H9 (cell line): ENCODE results near the gene B4GALNT4. TPM values are rescaled to one million over a fixed set of nuclear protein-coding genes. Genes with fewer than 3 reads are reported as not detected.

ENCODE experiments used
- DNase-seq: peaks from one replicate; pipeline ENCODE4 v3.0.0-alpha.2; 2017
- H2AFZ ChIP-seq: one replicate; pipeline ENCODE4 v1.6.1; 2013; ENCODE audit warnings: mild to moderate bottlenecking, low read length, control low read depth, moderate library complexity
- H2AK5ac ChIP-seq: 2 replicates; pipeline ENCODE4 v1.6.1; 2013; ENCODE audit warnings: low read length, control low read depth, mixed read lengths; ENCODE audit not compliant: insufficient read length
- H2BK120ac ChIP-seq: one replicate; pipeline ENCODE4 v1.6.1; 2013; ENCODE audit warnings: low read depth, mild to moderate bottlenecking, low read length, control low read depth, inconsistent platforms; ENCODE audit not compliant: poor library complexity, severe bottlenecking
- H2BK12ac ChIP-seq: 2 replicates; pipeline ENCODE4 v1.6.1; 2013; ENCODE audit warnings: low read length, control low read depth, mixed read lengths, low read depth; ENCODE audit not compliant: insufficient read length
- H2BK15ac ChIP-seq: 2 replicates; pipeline ENCODE4 v1.6.1; 2013; ENCODE audit warnings: low read depth, low read length, control low read depth
- H2BK20ac ChIP-seq: one replicate; pipeline ENCODE4 v1.6.1; 2013; ENCODE audit warnings: low read depth, mild to moderate bottlenecking, low read length, control low read depth, inconsistent platforms; ENCODE audit not compliant: poor library complexity, severe bottlenecking
- H2BK5ac ChIP-seq: 2 replicates; pipeline ENCODE4 v1.6.1; 2013; ENCODE audit warnings: low read length, control low read depth, mixed read lengths; ENCODE audit not compliant: insufficient read length
- H3K14ac ChIP-seq: 2 replicates; pipeline ENCODE4 v1.6.1; 2013; ENCODE audit warnings: low read length, control low read depth; ENCODE audit not compliant: insufficient read depth
- H3K18ac ChIP-seq: 2 replicates; pipeline ENCODE4 v1.6.1; 2013; ENCODE audit warnings: low read depth, mild to moderate bottlenecking, mixed read lengths, low read length, control low read depth; ENCODE audit not compliant: insufficient read length
- H3K23ac ChIP-seq: 2 replicates; pipeline ENCODE4 v1.6.1; 2013; ENCODE audit warnings: low read length, control low read depth, mixed read lengths, low read depth; ENCODE audit not compliant: insufficient read length
- H3K23me2 ChIP-seq: 2 replicates; pipeline ENCODE4 v1.6.1; 2013; ENCODE audit warnings: low read depth, mild to moderate bottlenecking, mixed read lengths, low read length, control low read depth; ENCODE audit not compliant: insufficient read length, poor library complexity, severe bottlenecking
- H3K27ac ChIP-seq: 2 replicates; pipeline ENCODE4 v1.5.1; 2013; ENCODE audit warnings: low read length, control low read depth, mixed read lengths, low read depth; ENCODE audit not compliant: insufficient read length
- H3K27me3 ChIP-seq: 2 replicates; pipeline ENCODE4 v1.6.1; 2013; ENCODE audit warnings: low read length, control low read depth, inconsistent platforms; ENCODE audit not compliant: insufficient read depth
- H3K4ac ChIP-seq: 2 replicates; pipeline ENCODE4 v1.6.1; 2013; ENCODE audit warnings: low read depth, mild to moderate bottlenecking, control low read depth, inconsistent platforms, low read length, moderate library complexity
- H3K4me1 ChIP-seq: 2 replicates; pipeline ENCODE4 v1.6.1; 2013; ENCODE audit warnings: low read length, control low read depth, inconsistent platforms; ENCODE audit not compliant: insufficient read depth
- H3K4me2 ChIP-seq: 2 replicates; pipeline ENCODE4 v1.6.1; 2013; ENCODE audit warnings: low read length, control low read depth, mixed read lengths; ENCODE audit not compliant: insufficient read length, insufficient read depth
- H3K56ac ChIP-seq: 2 replicates; pipeline ENCODE4 v1.6.1; 2013; ENCODE audit warnings: low read depth, mild to moderate bottlenecking, mixed read lengths, low read length, control low read depth; ENCODE audit not compliant: insufficient read length
- H3K79me1 ChIP-seq: 2 replicates; pipeline ENCODE4 v1.6.1; 2013; ENCODE audit warnings: low read depth, mild to moderate bottlenecking, moderate library complexity, low read length, control low read depth, inconsistent platforms; ENCODE audit not compliant: insufficient read depth, poor library complexity, severe bottlenecking
- H3K79me2 ChIP-seq: 2 replicates; pipeline ENCODE4 v1.6.1; 2013; ENCODE audit warnings: low read length, control low read depth, inconsistent platforms; ENCODE audit not compliant: insufficient read depth
- H3K9ac ChIP-seq: 2 replicates; pipeline ENCODE4 v1.6.1; 2013; ENCODE audit warnings: low read length, control low read depth, mixed read lengths; ENCODE audit not compliant: insufficient read length; ENCODE audit errors: extremely low read depth
- H3K9me3 ChIP-seq: one replicate; pipeline ENCODE4 v1.6.1; 2013; ENCODE audit warnings: low read depth, low read length, inconsistent platforms; ENCODE audit not compliant: control insufficient read depth
- H3T11ph ChIP-seq: one replicate; pipeline ENCODE4 v1.6.1; 2013; ENCODE audit warnings: mild to moderate bottlenecking, low read length, control low read depth, inconsistent platforms
- H4K20me1 ChIP-seq: one replicate; pipeline ENCODE4 v1.6.1; 2013; ENCODE audit not compliant: control insufficient read depth, insufficient read length, insufficient read depth
- H4K5ac ChIP-seq: 2 replicates; pipeline ENCODE4 v1.6.1; 2013; ENCODE audit warnings: low read depth, mild to moderate bottlenecking, mixed read lengths, low read length, control low read depth; ENCODE audit not compliant: insufficient read length
- H4K8ac ChIP-seq: replicated peaks from 2 replicates; pipeline ENCODE4 v1.6.1; 2013; ENCODE audit warnings: low read length, control low read depth, mixed read lengths, low read depth; ENCODE audit not compliant: insufficient read length
- H4K91ac ChIP-seq: 2 replicates; pipeline ENCODE4 v1.6.1; 2013; ENCODE audit warnings: low read depth, mild to moderate bottlenecking, moderate library complexity, mixed read lengths, low read length, control low read depth; ENCODE audit not compliant: insufficient read length
- H3K27ac Mint-ChIP-seq, 3 experiments: 2 replicates in 2 of 3; 3 replicates in 1 of 3; pipeline ENCODE4 v1.8.0; 2020 to 2021; ENCODE audit warnings: mixed read lengths in 3 of 3, mild to moderate bottlenecking in 1 of 3, moderate library complexity in 1 of 3
- H3K27me3 Mint-ChIP-seq: 2 replicates; pipeline ENCODE4 v1.8.0; 2021; ENCODE audit warnings: low read depth, mild to moderate bottlenecking, moderate library complexity, mixed read lengths
- H3K36me3 Mint-ChIP-seq, 3 experiments: 2 replicates in 2 of 3; 3 replicates in 1 of 3; pipeline ENCODE4 v1.8.0; 2020 to 2021; ENCODE audit warnings: low read depth in 3 of 3, mixed read lengths in 3 of 3; ENCODE audit not compliant: insufficient read depth in 1 of 3
- H3K4me1 Mint-ChIP-seq, 2 experiments: 2 replicates each; pipeline ENCODE4 v1.8.0; 2020; ENCODE audit warnings: mixed read lengths in 2 of 2
- H3K4me3 Mint-ChIP-seq, 2 experiments: 2 replicates in 1 of 2; 3 replicates in 1 of 2; pipeline ENCODE4 v1.8.0; 2020 to 2021; ENCODE audit warnings: mild to moderate bottlenecking in 2 of 2, mixed read lengths in 2 of 2, moderate library complexity in 1 of 2
- H3K9me3 Mint-ChIP-seq, 2 experiments: 2 replicates in 1 of 2; 3 replicates in 1 of 2; pipeline ENCODE4 v1.8.0; 2020; ENCODE audit warnings: mild to moderate bottlenecking in 2 of 2, mixed read lengths in 2 of 2, moderate library complexity in 1 of 2
- WGBS: extraction: QIAGEN DNeasy Blood & Tissue Kit; methylation state at CpG from one replicate; pipeline ENCODE4 v1.1.7; 2013; ENCODE audit warnings: missing lambda C conversion rate, low lambda C conversion rate, mixed read lengths; ENCODE audit not compliant: insufficient read length; ENCODE audit errors: extremely low coverage; 5-methylcytosine and 5-hydroxymethylcytosine counted together
- total RNA-seq: library from RNA; stranded (reverse); gene quantifications from 2 replicates; pipeline ENCODE4 v1.2.1, GENCODE V29; 2021
- TF ChIP-seq, protein P1 (sequence below): fragments of 200-600 bp; sonication (generic); conservative IDR thresholded peaks from 3 replicates; pipeline ENCODE4 v1.8.0; 2021; ENCODE audit warnings: antibody characterized with exemption, mild to moderate bottlenecking

B4GALNT4 gene
- total RNA-seq, 1 experiment from 2014 or later: 105 TPM

- Histone ChIP-seq H3K14ac (peak overlapping the region; percentile 85), H3K9me3 (peaks cover 4% of the 10 kb centered on the region), H3K4ac (peak overlapping the region; percentile 47; the same call in 1 of the 2 replicates), H3K23ac (no peak overlapping the region), H3K4me2 (peak overlapping the region; percentile 16), H3K4me1 (no peaks in the 10 kb centered on the region), H3K9ac (peak overlapping the region; percentile 5), H3K56ac (no peak overlapping the region), H2BK20ac (no peak overlapping the region), H2BK120ac (peak overlapping the region; percentile 1), H2BK12ac (no peak overlapping the region), H3K23me2 (no peaks in the 10 kb centered on the region), H4K5ac (no peak overlapping the region), H3K79me2 (no peaks in the 10 kb centered on the region), H2AK5ac (no peak overlapping the region), H2BK15ac (no peak overlapping the region; the same call in 1 of the 2 replicates), H3K27me3 (no peaks in the 10 kb centered on the region), H4K20me1 (no peaks in the 10 kb centered on the region), H3T11ph (no peak overlapping the region), H4K8ac (no peak overlapping the region), H3K18ac (peak overlapping the region; percentile 59), H3K79me1 (no peaks in the 10 kb centered on the region), H4K91ac (peak overlapping the region; percentile 92), H3K27ac (peak overlapping the region; percentile 6), H2BK5ac (no peak overlapping the region), H2AFZ (no peak overlapping the region)
- H3K9me3 Mint-ChIP-seq: peaks cover 21 to 25% of the 10 kb centered on the region in 2 experiments
- no CpG with 5 or more reads among the region's 76 CpGs for WGBS
- peak overlapping the region; percentile 25 to 95 (median 89); a peak in 6 of 7 replicates for H3K27ac Mint-ChIP-seq
- peaks cover 0 to 8% (median 6%) of the 10 kb centered on the region in 3 experiments; a peak in 3 of 7 replicates for H3K36me3 Mint-ChIP-seq
- peaks cover 24% of the 10 kb centered on the region for H3K27me3 Mint-ChIP-seq
- peaks cover 24 to 35% of the 10 kb centered on the region in 2 experiments for H3K4me1 Mint-ChIP-seq
- TF ChIP-seq, protein P1, sequence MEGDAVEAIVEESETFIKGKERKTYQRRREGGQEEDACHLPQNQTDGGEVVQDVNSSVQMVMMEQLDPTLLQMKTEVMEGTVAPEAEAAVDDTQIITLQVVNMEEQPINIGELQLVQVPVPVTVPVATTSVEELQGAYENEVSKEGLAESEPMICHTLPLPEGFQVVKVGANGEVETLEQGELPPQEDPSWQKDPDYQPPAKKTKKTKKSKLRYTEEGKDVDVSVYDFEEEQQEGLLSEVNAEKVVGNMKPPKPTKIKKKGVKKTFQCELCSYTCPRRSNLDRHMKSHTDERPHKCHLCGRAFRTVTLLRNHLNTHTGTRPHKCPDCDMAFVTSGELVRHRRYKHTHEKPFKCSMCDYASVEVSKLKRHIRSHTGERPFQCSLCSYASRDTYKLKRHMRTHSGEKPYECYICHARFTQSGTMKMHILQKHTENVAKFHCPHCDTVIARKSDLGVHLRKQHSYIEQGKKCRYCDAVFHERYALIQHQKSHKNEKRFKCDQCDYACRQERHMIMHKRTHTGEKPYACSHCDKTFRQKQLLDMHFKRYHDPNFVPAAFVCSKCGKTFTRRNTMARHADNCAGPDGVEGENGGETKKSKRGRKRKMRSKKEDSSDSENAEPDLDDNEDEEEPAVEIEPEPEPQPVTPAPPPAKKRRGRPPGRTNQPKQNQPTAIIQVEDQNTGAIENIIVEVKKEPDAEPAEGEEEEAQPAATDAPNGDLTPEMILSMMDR: no peak
- peak overlapping the region; percentile 52 to 70; a peak in 4 of 5 replicates for H3K4me3 Mint-ChIP-seq
- peak; percentile 88 for DNase-seq
These were observed 13.5 kb upstream of the B4GALNT4 start for GRCh38 chr11:355581-356458.
